GM12878 (cell line): Measurements from ENCODE around the gene OGFOD3. TPM values are rescaled to one million over a fixed set of nuclear protein-coding genes. Genes with fewer than 3 reads are reported as not detected.

ENCODE experiments used
- BCL11A ChIP-seq: IDR thresholded peaks from 2 replicates; pipeline ENCODE4 v1.6.1; 2011; ENCODE audit warnings: low read depth, low read length
- CHD2 ChIP-seq: IDR thresholded peaks from 2 replicates; pipeline ENCODE4 v1.6.1; 2011; ENCODE audit warnings: low read depth, low read length, improper control_type of control experiment, borderline replicate concordance
- DPF2 ChIP-seq: fragments of 450-650 bp; IDR thresholded peaks from 2 replicates; pipeline ENCODE4 v1.6.1; 2017; ENCODE audit warnings: mild to moderate bottlenecking
- GABPA ChIP-seq: IDR thresholded peaks from 2 replicates; pipeline ENCODE4 v1.6.1; 2014; ENCODE audit warnings: antibody characterized with exemption, low read depth, mild to moderate bottlenecking, inconsistent platforms
- GATAD2B ChIP-seq: fragments of 450-650 bp; conservative IDR thresholded peaks from 2 replicates; pipeline ENCODE4 v1.6.1; 2017; ENCODE audit warnings: low read depth, mild to moderate bottlenecking, moderate library complexity
- KLF5 ChIP-seq: fragments of 450-650 bp; IDR thresholded peaks from 2 replicates; pipeline ENCODE4 v1.6.1; 2014; ENCODE audit warnings: mild to moderate bottlenecking; ENCODE audit not compliant: partially characterized antibody
- NBN ChIP-seq: fragments of 450-650 bp; IDR thresholded peaks from 2 replicates; pipeline ENCODE4 v1.6.1; 2016
- NFYA ChIP-seq: IDR thresholded peaks from 2 replicates; pipeline ENCODE4 v1.6.1; 2011; ENCODE audit warnings: low read depth, mild to moderate bottlenecking, low read length, improper control_type of control experiment, borderline replicate concordance
- NR2C1 ChIP-seq: fragments of 450-650 bp; IDR thresholded peaks from 2 replicates; pipeline ENCODE4 v1.6.1; 2017; ENCODE audit warnings: antibody characterized with exemption, mild to moderate bottlenecking, moderate library complexity
- POLR2AphosphoS2 ChIP-seq: IDR thresholded peaks from 2 replicates; pipeline ENCODE4 v1.6.1; 2011; ENCODE audit warnings: low read depth, mild to moderate bottlenecking, low read length, improper control_type of control experiment, moderate library complexity
- RFX5 ChIP-seq: IDR thresholded peaks from 2 replicates; pipeline ENCODE4 v1.6.1; 2011; ENCODE audit warnings: low read depth, low read length, improper control_type of control experiment
- polyA plus RNA-seq, 11 experiments: library from polyadenylated mRNA; depleted of rRNA in 4 of 11; unstranded in 6 of 11; stranded (reverse) in 5 of 11; fragments of >200 nt; fragmentation: Nextera tagmentation in 4 of 11; fragmentation: Illumina TruSeq in 1 of 11; extraction: Ambion mirVana in 4 of 11; extraction: Trizol in 1 of 11; gene quantifications; 1 replicate in 1 of 11; 2 replicates in 10 of 11; pipeline versions ENCODE4 v1.2.1 to v1.2.3, GENCODE V29; 2011 to 2016; ENCODE audit warnings: inconsistent platforms in 2 of 11, missing spikeins in 2 of 11, low read depth in 1 of 11
- total RNA-seq, 4 experiments: library from RNA; depleted of rRNA in 3 of 4; stranded (reverse); fragments of >200 nt in 3 of 4; fragmentation: Illumina TruSeq in 1 of 4; extraction: Trizol in 1 of 4; gene quantifications; 2 replicates each; pipeline versions ENCODE4 v1.2.1 to v1.2.3, GENCODE V29; 2013 to 2021
- TF ChIP-seq, protein P1 (sequence below): fragments of 450-650 bp; IDR thresholded peaks from 2 replicates; pipeline ENCODE4 v1.6.1; 2016; ENCODE audit warnings: mild to moderate bottlenecking
- TF ChIP-seq, protein P2 (sequence below): fragments of 450-650 bp; IDR thresholded peaks from 2 replicates; pipeline ENCODE4 v1.6.1; 2016; ENCODE audit warnings: mild to moderate bottlenecking, moderate library complexity, borderline replicate concordance
- TF ChIP-seq, protein P3 (sequence below): fragments of 450-650 bp; formaldehyde crosslinking; IDR thresholded peaks from 2 replicates; pipeline ENCODE4 v1.4.0; 2020; ENCODE audit warnings: mild to moderate bottlenecking, moderate library complexity
- TF ChIP-seq, protein P4 (sequence below): fragments of 150-350 bp; IDR thresholded peaks from 2 replicates; pipeline ENCODE4 v1.6.1; 2014; ENCODE audit warnings: mild to moderate bottlenecking, low read depth, low read length

Gene OGFOD3
- total and polyA plus RNA-seq, 10 of the 15 experiments (the other 5 are each of a cell fraction or from before 2014, with no cell fraction given), result 0.48 to 28.4 (median 18.3) TPM

DNA sequence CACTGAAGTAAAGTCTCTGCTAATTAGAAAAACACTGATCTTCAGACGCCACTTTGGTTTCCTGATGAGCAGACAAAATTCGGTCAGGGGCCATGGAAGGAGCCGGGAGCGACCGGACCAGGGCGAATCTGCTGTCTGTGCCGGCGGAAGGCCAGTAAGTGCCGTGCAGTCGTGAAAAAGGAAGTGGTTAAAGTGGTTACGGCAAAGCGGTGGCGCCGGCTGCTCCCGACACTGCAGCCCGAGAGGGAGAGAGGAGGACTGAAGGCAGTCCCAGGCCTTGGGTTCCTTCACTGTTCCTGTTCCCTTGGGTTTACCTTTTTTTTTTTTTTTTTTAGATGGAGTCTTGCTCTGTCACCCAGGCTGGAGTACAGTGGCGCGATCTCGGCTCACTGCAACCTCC lies 17.6 kb downstream of the OGFOD3 start (continued):
- TF ChIP-seq, protein P1, sequence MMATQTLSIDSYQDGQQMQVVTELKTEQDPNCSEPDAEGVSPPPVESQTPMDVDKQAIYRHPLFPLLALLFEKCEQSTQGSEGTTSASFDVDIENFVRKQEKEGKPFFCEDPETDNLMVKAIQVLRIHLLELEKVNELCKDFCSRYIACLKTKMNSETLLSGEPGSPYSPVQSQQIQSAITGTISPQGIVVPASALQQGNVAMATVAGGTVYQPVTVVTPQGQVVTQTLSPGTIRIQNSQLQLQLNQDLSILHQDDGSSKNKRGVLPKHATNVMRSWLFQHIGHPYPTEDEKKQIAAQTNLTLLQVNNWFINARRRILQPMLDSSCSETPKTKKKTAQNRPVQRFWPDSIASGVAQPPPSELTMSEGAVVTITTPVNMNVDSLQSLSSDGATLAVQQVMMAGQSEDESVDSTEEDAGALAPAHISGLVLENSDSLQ, result no peak
- no peak for TF ChIP-seq GATAD2B
- TF ChIP-seq, protein P2, sequence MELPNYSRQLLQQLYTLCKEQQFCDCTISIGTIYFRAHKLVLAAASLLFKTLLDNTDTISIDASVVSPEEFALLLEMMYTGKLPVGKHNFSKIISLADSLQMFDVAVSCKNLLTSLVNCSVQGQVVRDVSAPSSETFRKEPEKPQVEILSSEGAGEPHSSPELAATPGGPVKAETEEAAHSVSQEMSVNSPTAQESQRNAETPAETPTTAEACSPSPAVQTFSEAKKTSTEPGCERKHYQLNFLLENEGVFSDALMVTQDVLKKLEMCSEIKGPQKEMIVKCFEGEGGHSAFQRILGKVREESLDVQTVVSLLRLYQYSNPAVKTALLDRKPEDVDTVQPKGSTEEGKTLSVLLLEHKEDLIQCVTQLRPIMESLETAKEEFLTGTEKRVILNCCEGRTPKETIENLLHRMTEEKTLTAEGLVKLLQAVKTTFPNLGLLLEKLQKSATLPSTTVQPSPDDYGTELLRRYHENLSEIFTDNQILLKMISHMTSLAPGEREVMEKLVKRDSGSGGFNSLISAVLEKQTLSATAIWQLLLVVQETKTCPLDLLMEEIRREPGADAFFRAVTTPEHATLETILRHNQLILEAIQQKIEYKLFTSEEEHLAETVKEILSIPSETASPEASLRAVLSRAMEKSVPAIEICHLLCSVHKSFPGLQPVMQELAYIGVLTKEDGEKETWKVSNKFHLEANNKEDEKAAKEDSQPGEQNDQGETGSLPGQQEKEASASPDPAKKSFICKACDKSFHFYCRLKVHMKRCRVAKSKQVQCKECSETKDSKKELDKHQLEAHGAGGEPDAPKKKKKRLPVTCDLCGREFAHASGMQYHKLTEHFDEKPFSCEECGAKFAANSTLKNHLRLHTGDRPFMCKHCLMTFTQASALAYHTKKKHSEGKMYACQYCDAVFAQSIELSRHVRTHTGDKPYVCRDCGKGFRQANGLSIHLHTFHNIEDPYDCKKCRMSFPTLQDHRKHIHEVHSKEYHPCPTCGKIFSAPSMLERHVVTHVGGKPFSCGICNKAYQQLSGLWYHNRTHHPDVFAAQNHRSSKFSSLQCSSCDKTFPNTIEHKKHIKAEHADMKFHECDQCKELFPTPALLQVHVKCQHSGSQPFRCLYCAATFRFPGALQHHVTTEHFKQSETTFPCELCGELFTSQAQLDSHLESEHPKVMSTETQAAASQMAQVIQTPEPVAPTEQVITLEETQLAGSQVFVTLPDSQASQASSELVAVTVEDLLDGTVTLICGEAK, result peak; percentile 66; the same call in 1 of the 2 replicates
- no peak for TF ChIP-seq NR2C1
- TF ChIP-seq CHD2, result peak; percentile 30; the same call in 1 of the 2 replicates
- TF ChIP-seq DPF2, result peak; percentile 74; the same call in 1 of the 2 replicates
- TF ChIP-seq BCL11A, result 0 out of 2 replicates have a peak, but pooled peaks have one; percentile 29
- TF ChIP-seq RFX5, result no peak
- TF ChIP-seq GABPA, result peak; percentile 77
- TF ChIP-seq, protein P3, sequence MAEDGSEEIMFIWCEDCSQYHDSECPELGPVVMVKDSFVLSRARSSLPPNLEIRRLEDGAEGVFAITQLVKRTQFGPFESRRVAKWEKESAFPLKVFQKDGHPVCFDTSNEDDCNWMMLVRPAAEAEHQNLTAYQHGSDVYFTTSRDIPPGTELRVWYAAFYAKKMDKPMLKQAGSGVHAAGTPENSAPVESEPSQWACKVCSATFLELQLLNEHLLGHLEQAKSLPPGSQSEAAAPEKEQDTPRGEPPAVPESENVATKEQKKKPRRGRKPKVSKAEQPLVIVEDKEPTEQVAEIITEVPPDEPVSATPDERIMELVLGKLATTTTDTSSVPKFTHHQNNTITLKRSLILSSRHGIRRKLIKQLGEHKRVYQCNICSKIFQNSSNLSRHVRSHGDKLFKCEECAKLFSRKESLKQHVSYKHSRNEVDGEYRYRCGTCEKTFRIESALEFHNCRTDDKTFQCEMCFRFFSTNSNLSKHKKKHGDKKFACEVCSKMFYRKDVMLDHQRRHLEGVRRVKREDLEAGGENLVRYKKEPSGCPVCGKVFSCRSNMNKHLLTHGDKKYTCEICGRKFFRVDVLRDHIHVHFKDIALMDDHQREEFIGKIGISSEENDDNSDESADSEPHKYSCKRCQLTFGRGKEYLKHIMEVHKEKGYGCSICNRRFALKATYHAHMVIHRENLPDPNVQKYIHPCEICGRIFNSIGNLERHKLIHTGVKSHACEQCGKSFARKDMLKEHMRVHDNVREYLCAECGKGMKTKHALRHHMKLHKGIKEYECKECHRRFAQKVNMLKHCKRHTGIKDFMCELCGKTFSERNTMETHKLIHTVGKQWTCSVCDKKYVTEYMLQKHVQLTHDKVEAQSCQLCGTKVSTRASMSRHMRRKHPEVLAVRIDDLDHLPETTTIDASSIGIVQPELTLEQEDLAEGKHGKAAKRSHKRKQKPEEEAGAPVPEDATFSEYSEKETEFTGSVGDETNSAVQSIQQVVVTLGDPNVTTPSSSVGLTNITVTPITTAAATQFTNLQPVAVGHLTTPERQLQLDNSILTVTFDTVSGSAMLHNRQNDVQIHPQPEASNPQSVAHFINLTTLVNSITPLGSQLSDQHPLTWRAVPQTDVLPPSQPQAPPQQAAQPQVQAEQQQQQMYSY (CRISPR knock-in tag), result no peak
- TF ChIP-seq, protein P4, sequence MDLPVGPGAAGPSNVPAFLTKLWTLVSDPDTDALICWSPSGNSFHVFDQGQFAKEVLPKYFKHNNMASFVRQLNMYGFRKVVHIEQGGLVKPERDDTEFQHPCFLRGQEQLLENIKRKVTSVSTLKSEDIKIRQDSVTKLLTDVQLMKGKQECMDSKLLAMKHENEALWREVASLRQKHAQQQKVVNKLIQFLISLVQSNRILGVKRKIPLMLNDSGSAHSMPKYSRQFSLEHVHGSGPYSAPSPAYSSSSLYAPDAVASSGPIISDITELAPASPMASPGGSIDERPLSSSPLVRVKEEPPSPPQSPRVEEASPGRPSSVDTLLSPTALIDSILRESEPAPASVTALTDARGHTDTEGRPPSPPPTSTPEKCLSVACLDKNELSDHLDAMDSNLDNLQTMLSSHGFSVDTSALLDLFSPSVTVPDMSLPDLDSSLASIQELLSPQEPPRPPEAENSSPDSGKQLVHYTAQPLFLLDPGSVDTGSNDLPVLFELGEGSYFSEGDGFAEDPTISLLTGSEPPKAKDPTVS, result no peak
- no peak for TF ChIP-seq NFYA
- no peak for TF ChIP-seq KLF5
- no peak for TF ChIP-seq POLR2AphosphoS2
- peak; percentile 84 for TF ChIP-seq NBN
